Prostate gland (tissue), 2 donors: ENCODE measurements around the gene SH3GLB1. TPM values are rescaled to one million over a fixed set of nuclear protein-coding genes. Genes with fewer than 3 reads are reported as not detected.

Experiments used
- DNase-seq: peaks from one replicate; pipeline ENCODE4 v3.0.0-alpha.2; 2019; ENCODE audit warnings: low spot score
- H3K27ac ChIP-seq, 2 donors: fragments of 200-600 bp; sonication (generic); 2 replicates each; pipeline ENCODE4 v1.5.1; 2017 to 2019
- H3K27me3 ChIP-seq: fragments of 200-600 bp; sonication (generic); replicated peaks from 2 replicates; pipeline ENCODE4 v1.5.1; 2019; ENCODE audit not compliant: insufficient read depth
- H3K36me3 ChIP-seq, 2 donors: fragments of 200-600 bp; sonication (generic); 1 replicate in 1 of 2; 2 replicates in 1 of 2; pipeline versions ENCODE4 v1.5.1 to v1.8.1; 2017 to 2019
- H3K4me1 ChIP-seq: fragments of 200-600 bp; sonication (generic); replicated peaks from 2 replicates; pipeline ENCODE4 v1.5.1; 2019
- H3K4me3 ChIP-seq, 2 donors: fragments of 200-600 bp; sonication (generic); 2 replicates each; pipeline ENCODE4 v1.5.1; 2017 to 2019
- H3K9me3 ChIP-seq: fragments of 200-600 bp; sonication (generic); 2 replicates; pipeline ENCODE4 v1.5.1; 2017
- POLR2A ChIP-seq: fragments of 450-650 bp; IDR thresholded peaks from one replicate; pipeline ENCODE4 v1.6.1; 2016; ENCODE audit warnings: antibody characterized with exemption, mild to moderate bottlenecking
- POLR2AphosphoS5 ChIP-seq: sonication (generic); formaldehyde crosslinking; IDR thresholded peaks from one replicate; pipeline ENCODE4 v1.6.1; 2017; ENCODE audit warnings: antibody characterized with exemption
- WGBS: methylation state at CpG from one replicate; pipeline ENCODE4 v1.1.5; 2018; 5-methylcytosine and 5-hydroxymethylcytosine counted together
- intact Hi-C: fragments of 100-400 bp; cut with DNase I; formaldehyde crosslinking; loops from one replicate; pipeline ENCODE4 v1.14.2; 2022
- total RNA-seq, 2 donors: library from RNA; depleted of rRNA; stranded (reverse); fragments of >200 nt; gene quantifications; one replicate each; pipeline ENCODE4 v1.1.0, GENCODE V29; 2016
- TF ChIP-seq, protein P1 (sequence below), 4 experiments: fragments of 200-600 bp in 2 of 4; fragments of 450-650 bp in 2 of 4; sonication (generic) in 2 of 4; IDR thresholded peaks; 1 replicate in 3 of 4; 2 replicates in 1 of 4; pipeline ENCODE4 v1.5.1; 2016 to 2019; ENCODE audit warnings: antibody characterized with exemption in 4 of 4, mild to moderate bottlenecking in 2 of 4, moderate library complexity in 2 of 4

Gene SH3GLB1
- total RNA-seq, 2 donors from 2014 or later, result 26.9 to 44.0 TPM

DNA sequence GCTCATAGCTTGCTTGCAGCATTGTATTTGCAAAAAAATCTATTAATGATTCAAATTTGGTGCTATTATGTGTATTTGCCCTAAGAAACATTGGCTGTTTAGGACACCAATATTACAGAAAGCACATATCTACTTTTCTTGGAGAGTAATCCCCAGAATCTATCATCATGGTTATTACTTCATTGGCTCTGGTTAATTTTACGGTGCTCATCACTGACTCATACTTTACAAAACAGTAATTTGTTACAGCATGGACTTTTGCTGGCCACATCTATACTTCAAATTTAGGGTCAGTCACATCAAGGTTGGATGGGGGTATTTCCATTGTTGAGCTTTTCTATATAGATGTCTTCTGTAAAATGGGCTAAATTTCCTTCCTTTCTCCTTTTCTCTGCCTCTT lies 45.7 kb downstream of the SH3GLB1 start:
- intact Hi-C loops, result no loop called here
- Histone ChIP-seq H3K36me3 (no peaks in the 10 kb centered on the region), H3K4me1 (no peaks in the 10 kb centered on the region), H3K9me3 (no peaks in the 10 kb centered on the region), H3K27ac (no peak overlapping the region), H3K4me3 (no peak overlapping the region), H3K27me3 (no peaks in the 10 kb centered on the region)
- TF ChIP-seq POLR2A (no peak), POLR2AphosphoS5 (no peak)
- TF ChIP-seq, protein P1, sequence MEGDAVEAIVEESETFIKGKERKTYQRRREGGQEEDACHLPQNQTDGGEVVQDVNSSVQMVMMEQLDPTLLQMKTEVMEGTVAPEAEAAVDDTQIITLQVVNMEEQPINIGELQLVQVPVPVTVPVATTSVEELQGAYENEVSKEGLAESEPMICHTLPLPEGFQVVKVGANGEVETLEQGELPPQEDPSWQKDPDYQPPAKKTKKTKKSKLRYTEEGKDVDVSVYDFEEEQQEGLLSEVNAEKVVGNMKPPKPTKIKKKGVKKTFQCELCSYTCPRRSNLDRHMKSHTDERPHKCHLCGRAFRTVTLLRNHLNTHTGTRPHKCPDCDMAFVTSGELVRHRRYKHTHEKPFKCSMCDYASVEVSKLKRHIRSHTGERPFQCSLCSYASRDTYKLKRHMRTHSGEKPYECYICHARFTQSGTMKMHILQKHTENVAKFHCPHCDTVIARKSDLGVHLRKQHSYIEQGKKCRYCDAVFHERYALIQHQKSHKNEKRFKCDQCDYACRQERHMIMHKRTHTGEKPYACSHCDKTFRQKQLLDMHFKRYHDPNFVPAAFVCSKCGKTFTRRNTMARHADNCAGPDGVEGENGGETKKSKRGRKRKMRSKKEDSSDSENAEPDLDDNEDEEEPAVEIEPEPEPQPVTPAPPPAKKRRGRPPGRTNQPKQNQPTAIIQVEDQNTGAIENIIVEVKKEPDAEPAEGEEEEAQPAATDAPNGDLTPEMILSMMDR (IDR thresholded peaks at IDR 0.05), result no peak
- no peak for DNase-seq
- WGBS, result 83% methylated on average over 1 of the region's 1 CpG

DNA sequence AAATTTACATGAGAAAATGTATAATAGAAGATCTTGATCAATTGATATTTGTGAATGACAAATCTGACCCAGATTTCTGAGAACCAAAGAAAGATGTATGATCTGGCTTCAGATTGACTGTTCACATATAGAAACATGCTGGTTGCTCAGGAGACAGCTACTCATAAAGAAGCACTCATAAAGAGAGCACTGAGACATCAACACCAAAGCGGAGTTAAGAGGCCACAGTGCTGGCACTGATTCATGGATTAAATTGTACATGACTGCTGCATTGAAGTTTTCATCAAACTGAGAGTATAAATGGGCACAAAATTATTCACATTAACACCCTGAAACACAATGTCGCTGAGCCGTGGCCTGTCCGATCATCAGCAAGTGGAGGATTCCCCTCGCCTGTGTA lies 46.2 kb downstream of the SH3GLB1 start:
- Histone ChIP-seq H3K27me3 (no peaks in the 10 kb centered on the region), H3K9me3 (no peaks in the 10 kb centered on the region), H3K27ac (no peak overlapping the region), H3K4me1 (no peaks in the 10 kb centered on the region), H3K36me3 (no peaks in the 10 kb centered on the region), H3K4me3 (no peak overlapping the region)
- no peak for DNase-seq
- 90% methylated on average over 5 of the region's 5 CpGs for WGBS
- TF ChIP-seq POLR2A (no peak), POLR2AphosphoS5 (no peak)
- TF ChIP-seq, protein P1 (IDR thresholded peaks at IDR 0.05), result no peak
- intact Hi-C loops, result no loop called here

DNA sequence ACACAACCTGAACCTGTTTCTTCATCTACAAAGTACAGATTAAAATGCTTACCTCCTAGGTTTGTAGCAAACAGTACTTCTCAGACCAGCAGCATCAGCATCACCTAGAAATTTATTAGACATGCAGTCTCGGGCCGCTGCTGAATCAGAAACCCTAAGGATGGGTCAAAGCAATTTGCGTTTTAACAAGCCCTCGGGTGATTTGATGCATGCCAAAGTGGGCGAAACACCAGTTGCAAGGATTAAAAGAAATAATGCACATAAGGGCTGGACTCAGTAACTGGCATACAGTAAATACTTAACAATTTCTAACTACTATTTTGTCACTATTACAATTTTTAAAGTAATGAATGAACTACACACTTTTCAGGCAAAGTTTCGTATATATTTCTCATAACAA lies 47.5 kb downstream of the SH3GLB1 start:
- no peaks in the 10 kb centered on the region for H3K36me3 ChIP-seq
- DNase-seq, result no peak
- H3K27me3 ChIP-seq, result no peaks in the 10 kb centered on the region
- intact Hi-C loops, result no loop called here
- WGBS, result 42% methylated on average over 6 of the region's 6 CpGs
- H3K9me3 ChIP-seq, result no peaks in the 10 kb centered on the region
- no peak overlapping the region for H3K27ac ChIP-seq
- no peak overlapping the region for H3K4me3 ChIP-seq
- TF ChIP-seq, protein P1 (IDR thresholded peaks at IDR 0.05), result no peak
- TF ChIP-seq POLR2A (no peak), POLR2AphosphoS5 (no peak)
- no peaks in the 10 kb centered on the region for H3K4me1 ChIP-seq

DNA sequence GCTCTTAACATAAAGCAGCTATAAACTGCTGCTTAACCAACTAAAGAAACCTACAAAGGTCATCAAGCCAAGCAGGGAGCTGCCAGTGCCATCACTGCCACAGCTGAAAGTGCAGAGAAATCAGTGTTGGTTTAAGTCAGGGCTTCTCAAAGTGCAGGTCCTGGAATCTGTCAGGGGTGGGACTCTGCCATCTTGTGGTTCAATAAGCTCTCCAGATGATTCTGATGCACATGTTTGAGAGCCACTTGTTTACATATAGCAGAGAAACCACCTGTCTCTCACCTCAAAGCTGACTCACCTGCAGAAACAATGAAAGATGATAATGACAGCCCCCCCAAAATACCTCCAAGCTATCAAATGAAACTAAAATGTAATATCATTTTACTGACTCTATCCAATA lies 49.3 kb downstream of the SH3GLB1 start:
- no peak for TF ChIP-seq POLR2AphosphoS5
- no peak for TF ChIP-seq POLR2A
- TF ChIP-seq, protein P1 (IDR thresholded peaks at IDR 0.05), result no peak
- DNase-seq, result no peak
- intact Hi-C loops, result no loop called here
- Histone ChIP-seq H3K4me1 (no peaks in the 10 kb centered on the region), H3K9me3 (no peaks in the 10 kb centered on the region), H3K36me3 (no peaks in the 10 kb centered on the region), H3K27me3 (no peaks in the 10 kb centered on the region), H3K4me3 (no peak overlapping the region), H3K27ac (no peak overlapping the region)

DNA sequence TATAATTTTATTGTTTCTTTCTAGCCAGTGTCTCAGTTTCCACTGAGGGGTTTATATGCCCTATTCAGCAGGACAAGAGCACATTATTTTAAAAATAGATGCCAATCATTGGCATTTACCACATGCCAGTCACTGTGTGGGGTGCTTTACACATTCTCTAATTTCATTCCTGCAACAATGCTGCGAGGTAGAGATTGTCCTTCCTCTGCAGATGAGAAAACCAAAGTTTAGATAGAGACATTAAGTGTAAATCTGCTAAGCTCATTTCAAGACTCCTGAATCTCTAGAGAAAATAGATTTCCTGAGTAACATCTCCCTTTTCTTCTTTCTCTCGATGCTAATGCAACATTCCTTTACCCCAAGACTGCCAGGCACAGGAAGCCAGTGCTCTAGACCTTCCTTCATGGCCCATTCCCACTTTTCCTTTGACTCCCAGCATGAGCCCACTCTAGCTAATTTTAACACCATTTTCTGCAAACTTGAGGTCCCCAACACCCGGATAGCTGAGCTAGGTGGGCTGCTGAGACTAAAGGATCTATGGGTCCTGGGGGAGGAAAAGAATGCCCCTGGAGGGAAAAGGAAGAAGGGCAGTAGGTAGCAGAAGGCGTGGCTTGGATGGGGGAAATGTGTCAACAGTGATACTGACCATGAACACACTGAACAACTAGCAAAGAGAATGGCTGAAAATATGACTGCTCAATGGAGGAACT lies 50.0 kb downstream of the SH3GLB1 start:
- 77% methylated on average over 4 of the region's 4 CpGs for WGBS

More for the DNA sequence above, 50.0 kb downstream of the SH3GLB1 start:
- Histone ChIP-seq H3K9me3 (no peaks in the 10 kb centered on the region), H3K4me1 (no peaks in the 10 kb centered on the region), H3K27ac (no peak overlapping the region), H3K4me3 (no peak overlapping the region), H3K27me3 (no peaks in the 10 kb centered on the region), H3K36me3 (no peaks in the 10 kb centered on the region)
- DNase-seq, result no peak
- intact Hi-C loops, result no loop called here
- TF ChIP-seq POLR2A, result no peak
- TF ChIP-seq, protein P1 (IDR thresholded peaks at IDR 0.05), result no peak
- no peak for TF ChIP-seq POLR2AphosphoS5
